Mucosa of rectum (tissue), 2 donors: ENCODE measurements around the gene LUM.

Experiments used
- H3K27ac ChIP-seq, 2 donors: one replicate each; pipeline ENCODE4 v1.7.0; 2013; ENCODE audit warnings: inconsistent platforms in 2 of 2, low read depth in 2 of 2, low read length in 2 of 2
- H3K27me3 ChIP-seq, 2 donors: one replicate each; pipeline ENCODE4 v1.7.0; 2013; ENCODE audit warnings: low read length in 2 of 2; ENCODE audit not compliant: control insufficient read depth in 2 of 2, insufficient read depth in 2 of 2
- H3K36me3 ChIP-seq, 2 donors: one replicate each; pipeline ENCODE4 v1.7.0; 2013; ENCODE audit warnings: low read length in 2 of 2; ENCODE audit not compliant: control insufficient read depth in 2 of 2, insufficient read depth in 2 of 2
- H3K4me1 ChIP-seq, 2 donors: one replicate each; pipeline ENCODE4 v1.7.0; 2013; ENCODE audit warnings: low read length in 2 of 2, mild to moderate bottlenecking in 1 of 2; ENCODE audit not compliant: control insufficient read depth in 2 of 2, insufficient read depth in 2 of 2
- H3K4me3 ChIP-seq, 2 donors: one replicate each; pipeline ENCODE4 v1.7.0; 2013; ENCODE audit warnings: low read length in 2 of 2
- H3K9ac ChIP-seq, 2 donors: one replicate each; pipeline ENCODE4 v1.7.0; 2013; ENCODE audit warnings: low read length in 2 of 2, low read depth in 1 of 2, mild to moderate bottlenecking in 1 of 2
- H3K9me3 ChIP-seq, 2 donors: one replicate each; pipeline ENCODE4 v1.7.0; 2013; ENCODE audit warnings: low read length in 2 of 2; ENCODE audit not compliant: control insufficient read depth in 2 of 2
- donor health status: healthy.
- donor health status: Normal muscosa, but diverticular disease.

LUM gene

GRCh38 chr12:91138337-91138920 is 27.1 kb upstream of the LUM start:
- Histone ChIP-seq H3K9ac (no peak overlapping the region), H3K9me3 (no peaks in the 10 kb centered on the region), H3K36me3 (no peaks in the 10 kb centered on the region), H3K27ac (peak overlapping the region in 1 of 2 donors; percentile 4), H3K4me3 (no peak overlapping the region), H3K27me3 (no peaks in the 10 kb centered on the region), H3K4me1 (peaks cover 0 to 6% of the 10 kb centered on the region in 2 donors)

- H3K9me3 ChIP-seq: no peaks in the 10 kb centered on the region
- no peak overlapping the region for H3K27ac ChIP-seq
- H3K36me3 ChIP-seq: no peaks in the 10 kb centered on the region
- no peaks in the 10 kb centered on the region for H3K27me3 ChIP-seq
- H3K9ac ChIP-seq: no peak overlapping the region
- peaks cover 0 to 6% of the 10 kb centered on the region in 2 donors for H3K4me1 ChIP-seq
- no peak overlapping the region for H3K4me3 ChIP-seq
These were observed 22.6 kb upstream of the LUM start for GRCh38 chr12:91133871-91134270.

DNA sequence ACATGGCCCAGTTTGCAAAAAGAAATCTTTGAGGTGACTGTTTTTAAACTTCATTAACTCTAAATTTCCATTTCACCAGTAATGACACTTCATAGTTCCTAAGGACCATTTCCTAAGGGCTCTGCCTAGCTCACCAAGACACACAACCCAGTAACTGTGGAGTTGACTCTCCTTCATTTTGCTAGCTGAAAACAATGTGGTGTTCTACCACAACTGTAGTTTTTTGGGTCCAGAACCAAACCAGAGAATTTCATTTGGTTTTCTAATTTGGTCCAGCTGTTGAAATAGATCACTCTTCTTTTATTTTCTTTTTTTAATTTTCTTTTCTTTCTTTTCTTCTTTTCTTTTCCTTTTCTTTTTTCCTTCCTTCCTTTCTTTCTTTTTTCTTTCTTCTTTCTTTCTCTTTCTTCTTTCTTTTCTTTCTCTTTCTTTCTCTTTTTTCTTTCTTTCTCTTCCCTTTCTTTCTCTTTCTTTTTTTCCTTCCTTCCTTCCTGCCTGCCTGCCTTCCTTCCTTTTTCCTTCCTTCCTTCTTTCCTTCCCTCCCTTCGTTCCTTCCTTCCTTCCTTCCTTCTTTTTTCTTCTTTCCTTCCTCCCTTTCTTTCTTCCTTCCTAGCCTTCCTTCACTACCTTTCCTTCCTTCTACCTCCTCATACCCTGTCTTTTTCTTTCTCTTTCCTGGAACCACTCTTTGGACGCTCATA is 18.5 kb upstream of the LUM start:
- no peak overlapping the region for H3K27ac ChIP-seq
- H3K27me3 ChIP-seq: no peaks in the 10 kb centered on the region
- no peaks in the 10 kb centered on the region for H3K36me3 ChIP-seq
- H3K4me3 ChIP-seq: no peak overlapping the region
- H3K4me1 ChIP-seq: no peaks in the 10 kb centered on the region
- H3K9ac ChIP-seq: no peak overlapping the region
- H3K9me3 ChIP-seq: no peaks in the 10 kb centered on the region

- Histone ChIP-seq H3K4me3 (no peak overlapping the region), H3K27me3 (no peaks in the 10 kb centered on the region), H3K27ac (no peak overlapping the region), H3K9me3 (no peaks in the 10 kb centered on the region), H3K4me1 (no peaks in the 10 kb centered on the region), H3K9ac (no peak overlapping the region), H3K36me3 (no peaks in the 10 kb centered on the region)
These were observed 16.5 kb upstream of the LUM start for GRCh38 chr12:91127751-91128150.

DNA sequence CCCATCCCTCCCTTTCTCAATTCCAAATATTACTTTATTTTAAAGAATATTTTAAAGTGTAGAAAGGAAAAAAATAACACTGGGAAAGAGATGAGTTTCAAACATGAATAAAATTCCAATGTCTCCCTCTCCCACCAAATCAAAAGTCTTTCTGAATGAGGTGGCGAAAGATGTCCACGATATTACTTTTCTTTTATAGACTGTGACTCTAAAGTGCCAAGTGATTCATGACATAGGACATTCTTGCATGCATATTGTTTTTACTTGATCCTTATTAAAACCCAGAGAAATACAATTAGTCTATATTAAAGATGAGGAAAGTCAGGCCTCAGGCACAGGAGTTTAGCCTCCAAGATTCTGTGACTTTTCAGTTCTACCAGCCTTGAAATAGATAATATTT is 16.0 kb upstream of the LUM start:
- Histone ChIP-seq H3K36me3 (no peaks in the 10 kb centered on the region), H3K4me3 (no peak overlapping the region), H3K27me3 (no peaks in the 10 kb centered on the region), H3K9ac (no peak overlapping the region), H3K4me1 (no peaks in the 10 kb centered on the region), H3K9me3 (no peaks in the 10 kb centered on the region), H3K27ac (no peak overlapping the region)

DNA sequence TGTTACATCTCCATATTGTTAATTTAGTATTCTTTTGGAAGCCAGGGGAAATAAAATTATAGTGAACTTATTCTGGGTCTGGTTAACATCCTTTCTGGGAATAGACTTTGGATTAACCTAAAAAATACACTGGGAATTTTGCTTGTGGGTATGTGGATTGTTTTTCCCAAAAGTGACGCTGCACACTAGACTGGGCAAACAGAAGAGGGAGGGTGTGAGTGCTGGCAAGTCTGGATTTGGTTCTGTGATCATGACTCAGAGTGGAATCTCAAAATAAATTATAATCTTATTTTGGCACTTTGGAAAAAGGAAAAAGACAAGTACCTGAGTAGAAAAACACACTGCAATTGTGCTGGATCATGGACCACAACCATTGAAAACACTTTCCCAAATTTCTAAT is 15.2 kb upstream of the LUM start:
- no peak overlapping the region for H3K27ac ChIP-seq
- H3K4me1 ChIP-seq: no peaks in the 10 kb centered on the region
- H3K36me3 ChIP-seq: no peaks in the 10 kb centered on the region
- no peaks in the 10 kb centered on the region for H3K27me3 ChIP-seq
- no peak overlapping the region for H3K4me3 ChIP-seq
- H3K9ac ChIP-seq: no peak overlapping the region
- H3K9me3 ChIP-seq: no peaks in the 10 kb centered on the region

DNA sequence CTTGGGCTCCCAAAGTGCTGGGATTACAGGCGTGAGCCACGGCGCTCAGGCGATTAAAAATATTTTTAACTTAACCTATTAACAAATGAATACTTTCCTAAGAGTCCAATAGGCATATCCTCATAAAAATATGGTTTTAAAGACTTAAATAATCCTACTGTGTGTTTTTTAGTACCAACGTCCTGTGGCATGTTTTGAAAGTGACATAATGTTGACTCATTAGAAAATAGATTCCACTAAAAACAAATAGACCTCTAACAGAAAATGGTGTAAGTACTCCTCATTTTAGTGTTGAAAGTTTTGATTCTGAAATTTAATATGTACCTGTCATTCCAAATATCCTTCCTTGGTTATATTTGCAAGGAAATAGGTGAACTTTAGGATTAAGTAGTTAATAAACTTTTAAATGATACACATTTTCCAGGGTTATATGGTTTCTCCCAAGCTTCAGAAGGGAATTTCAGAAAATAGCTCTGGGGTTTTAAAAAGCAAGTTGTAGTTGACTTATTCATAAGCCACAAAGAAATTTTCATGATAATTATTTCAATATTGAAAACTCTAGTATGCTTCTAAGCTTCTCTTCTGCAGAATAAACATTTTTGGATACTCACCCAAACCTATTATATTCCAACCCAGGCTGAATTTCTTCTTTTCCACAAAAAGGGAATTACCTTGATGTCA is 12.1 kb upstream of the LUM start:
- Histone ChIP-seq H3K4me3 (no peak overlapping the region), H3K27ac (no peak overlapping the region), H3K9me3 (no peaks in the 10 kb centered on the region), H3K9ac (no peak overlapping the region), H3K36me3 (no peaks in the 10 kb centered on the region), H3K4me1 (no peaks in the 10 kb centered on the region), H3K27me3 (no peaks in the 10 kb centered on the region)

DNA sequence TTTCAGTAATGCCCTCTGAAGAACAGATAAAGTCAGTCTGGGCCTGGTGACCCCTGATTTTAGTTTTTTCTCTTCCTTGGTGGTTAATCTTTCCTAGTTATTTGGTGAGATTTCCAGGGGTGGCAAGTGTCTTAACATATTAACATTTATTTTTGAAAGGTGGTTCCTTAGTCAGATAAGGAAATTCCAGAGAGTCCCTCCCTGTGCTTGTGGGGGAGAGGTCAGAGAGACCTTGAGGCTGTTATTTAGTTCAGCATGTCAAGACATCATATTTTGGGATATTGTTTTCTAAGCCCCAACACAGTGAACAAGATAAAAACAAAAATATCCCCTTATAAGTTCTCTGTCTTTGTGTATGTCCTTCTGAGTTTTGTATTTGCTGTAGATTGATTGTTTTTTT is 9.5 kb upstream of the LUM start:
- Histone ChIP-seq H3K9ac (no peak overlapping the region), H3K27ac (no peak overlapping the region), H3K9me3 (no peaks in the 10 kb centered on the region), H3K4me3 (no peak overlapping the region), H3K4me1 (no peaks in the 10 kb centered on the region), H3K27me3 (no peaks in the 10 kb centered on the region), H3K36me3 (no peaks in the 10 kb centered on the region)

DNA sequence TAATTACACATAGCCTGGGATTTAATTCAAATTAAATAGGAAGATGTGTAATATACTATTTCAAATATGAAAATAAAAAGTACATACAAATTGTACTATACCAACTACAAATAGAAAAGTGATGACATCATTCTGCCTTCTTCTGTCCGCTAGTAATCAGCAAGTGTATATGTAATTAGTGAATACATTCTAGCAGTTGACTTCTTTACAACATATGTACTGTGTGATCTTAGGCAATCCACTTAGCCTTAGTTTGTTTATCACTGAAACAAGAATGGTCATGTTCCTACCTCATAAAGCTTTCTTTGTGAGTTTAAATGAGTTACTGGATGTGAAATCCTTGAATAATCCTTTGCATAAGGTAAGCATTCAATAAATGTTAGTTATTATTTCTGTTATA is 7.8 kb upstream of the LUM start:
- H3K27ac ChIP-seq: no peak overlapping the region
- H3K4me3 ChIP-seq: no peak overlapping the region
- H3K36me3 ChIP-seq: no peaks in the 10 kb centered on the region
- H3K4me1 ChIP-seq: no peaks in the 10 kb centered on the region
- H3K9me3 ChIP-seq: no peaks in the 10 kb centered on the region
- no peaks in the 10 kb centered on the region for H3K27me3 ChIP-seq
- no peak overlapping the region for H3K9ac ChIP-seq

- H3K9ac ChIP-seq: no peak overlapping the region
- no peaks in the 10 kb centered on the region for H3K9me3 ChIP-seq
- H3K4me3 ChIP-seq: no peak overlapping the region
- H3K27me3 ChIP-seq: no peaks in the 10 kb centered on the region
- no peak overlapping the region for H3K27ac ChIP-seq
- no peaks in the 10 kb centered on the region for H3K36me3 ChIP-seq
- no peaks in the 10 kb centered on the region for H3K4me1 ChIP-seq
These were observed 2.3 kb upstream of the LUM start for GRCh38 chr12:91113621-91114020.
